HG02798 (cell line): ENCODE results near the gene DCTN2.
"Not testable (repeated sequence)": the region's sequence is repeated elsewhere in the genome, so short reads cannot be mapped to it uniquely, and the experiment has no call there.

ENCODE experiments used
- ATAC-seq: cut with Tn5 transposase; IDR thresholded peaks from one replicate; pipeline ENCODE4 v1.9.1; 2021; ENCODE audit warnings: mild to moderate bottlenecking; ENCODE audit not compliant: unreplicated experiment, poor library complexity

The DCTN2 gene

GRCh38 chr12:57495051-57495701 is 51.8 kb downstream of the DCTN2 start:
- not testable (repeated sequence) for ATAC-seq

- no peak for ATAC-seq
Measured at GRCh38 chr12:57491393-57492280, 55.4 kb downstream of the DCTN2 start.

GRCh38 chr12:57490126-57490525 is 56.9 kb downstream of the DCTN2 start:
- ATAC-seq = no peak

- ATAC-seq = no peak
Measured at GRCh38 chr12:57489157-57489641, 57.8 kb downstream of the DCTN2 start.

GRCh38 chr12:57488402-57489156 is 58.4 kb downstream of the DCTN2 start:
- no peak for ATAC-seq

- peak; percentile 99 for ATAC-seq
Measured at GRCh38 chr12:57487597-57488401, 59.2 kb downstream of the DCTN2 start, which contains the start of gene MARS1. Gene MARS1, plus strand, starts transcription at chr12:57488068. Its CDS starts 23 bp downstream, at chr12:57488091.

GRCh38 chr12:57487055-57487596 is 59.9 kb downstream of the DCTN2 start:
- ATAC-seq = no peak

GRCh38 chr12:57485695-57486094 is 61.3 kb downstream of the DCTN2 start:
- ATAC-seq = no peak

GRCh38 chr12:57483466-57483865 is 63.5 kb downstream of the DCTN2 start:
- no peak for ATAC-seq

GRCh38 chr12:57481671-57482070 is 65.3 kb downstream of the DCTN2 start:
- ATAC-seq = no peak
